Measurements from ENCODE around the gene CXCL5.

The CXCL5 gene

GRCh38 chr4:74039315-74039763 is 40.9 kb upstream of the CXCL5 start:
- TF ChIP-seq SUZ12 (IDR thresholded peaks at IDR 0.05; ENCODE audit: extremely low read depth, insufficient read depth, insufficient read length) (no peak), YY1 (IDR thresholded peaks at IDR 0.05; ENCODE audit: insufficient read depth, insufficient read length) (no peak), ZNF274 (IDR thresholded peaks at IDR 0.05; ENCODE audit: low read depth, low read length) (no peak)
- Histone ChIP-seq H3K27me3 (ENCODE audit: insufficient read depth, insufficient read length) (peaks cover 7% of the 10 kb centered on the region), H3K4me1 (ENCODE audit: insufficient read depth, insufficient read length) (no peaks in the 10 kb centered on the region), H3K9me3 (ENCODE audit: insufficient read depth, low read length) (no peaks in the 10 kb centered on the region), H3K4me3 (ENCODE audit: insufficient read length, low read depth) (peak overlapping the region; percentile 51), H3K36me3 (ENCODE audit: insufficient read depth, insufficient read length, low read length) (no peaks in the 10 kb centered on the region), H3K9ac (ENCODE audit: insufficient read length, low read depth) (peak overlapping the region; percentile 72)
- no peak for DNase-seq (ENCODE audit: low read depth, low spot score)

DNA sequence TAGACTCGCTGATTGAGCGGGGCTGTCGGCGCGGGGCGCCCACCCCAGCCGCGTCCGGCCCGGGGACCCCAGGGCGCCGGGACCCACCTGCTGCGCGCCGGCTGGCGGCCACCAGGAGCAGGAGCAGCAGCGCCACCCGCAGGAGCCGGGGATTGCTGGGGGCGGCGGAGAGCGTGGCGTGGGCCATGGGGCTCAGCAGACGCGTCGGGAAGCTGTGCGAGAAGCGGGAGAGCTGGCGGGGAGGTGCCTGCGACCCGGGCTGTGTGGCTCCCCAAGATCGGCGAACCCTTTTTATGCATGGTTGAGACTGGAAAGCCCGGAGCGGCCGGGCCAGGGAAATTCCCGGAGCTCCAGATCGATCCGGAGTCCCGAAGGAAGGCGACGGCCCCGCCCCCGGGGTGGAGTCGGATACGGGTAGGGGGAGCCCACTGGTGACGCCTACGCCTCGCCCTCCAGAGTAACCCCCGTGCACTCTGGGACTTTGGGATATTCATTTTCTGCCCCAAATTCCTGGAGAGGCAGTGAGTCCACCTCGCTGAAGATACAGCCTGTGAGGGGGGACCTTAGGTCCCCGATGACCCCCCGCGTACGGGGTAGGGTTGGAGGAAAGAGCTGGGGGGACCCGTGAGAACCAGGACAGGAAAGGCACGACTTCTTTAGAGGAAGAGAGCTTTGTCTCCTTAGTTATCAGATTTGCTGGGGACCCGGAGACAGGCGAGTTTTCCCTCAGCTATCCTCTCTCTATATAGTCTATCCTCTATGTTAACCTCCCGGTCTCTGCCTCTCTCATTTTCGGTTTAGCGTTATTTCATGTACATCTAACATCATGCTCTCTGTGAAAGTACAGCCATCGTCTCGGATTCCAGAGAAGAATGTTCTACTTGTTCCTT is 40.2 kb upstream of the CXCL5 start, which contains the start of gene CXCL3:
CXCL3 (minus strand) TSS at position 265 of the 890 bp plus-strand sequence; CDS start at position 187, 78 bp downstream.
- Histone ChIP-seq H3K36me3 (ENCODE audit: insufficient read depth, insufficient read length, low read length) (no peaks in the 10 kb centered on the region), H3K27me3 (ENCODE audit: insufficient read depth, insufficient read length) (peaks cover 7% of the 10 kb centered on the region), H3K9me3 (ENCODE audit: insufficient read depth, low read length) (no peaks in the 10 kb centered on the region), H3K9ac (ENCODE audit: insufficient read length, low read depth) (peak within 1 kb of the TSS; percentile 72), H3K4me3 (ENCODE audit: insufficient read length, low read depth) (peak within 1 kb of the TSS; percentile 51), H3K4me1 (ENCODE audit: insufficient read depth, insufficient read length) (no peaks in the 10 kb centered on the region)
- TF ChIP-seq SUZ12 (IDR thresholded peaks at IDR 0.05; ENCODE audit: extremely low read depth, insufficient read depth, insufficient read length) (no peak), ZNF274 (IDR thresholded peaks at IDR 0.05; ENCODE audit: low read depth, low read length) (no peak), YY1 (IDR thresholded peaks at IDR 0.05; ENCODE audit: insufficient read depth, insufficient read length) (no peak)
- no peak for DNase-seq (ENCODE audit: low read depth, low spot score)

DNA sequence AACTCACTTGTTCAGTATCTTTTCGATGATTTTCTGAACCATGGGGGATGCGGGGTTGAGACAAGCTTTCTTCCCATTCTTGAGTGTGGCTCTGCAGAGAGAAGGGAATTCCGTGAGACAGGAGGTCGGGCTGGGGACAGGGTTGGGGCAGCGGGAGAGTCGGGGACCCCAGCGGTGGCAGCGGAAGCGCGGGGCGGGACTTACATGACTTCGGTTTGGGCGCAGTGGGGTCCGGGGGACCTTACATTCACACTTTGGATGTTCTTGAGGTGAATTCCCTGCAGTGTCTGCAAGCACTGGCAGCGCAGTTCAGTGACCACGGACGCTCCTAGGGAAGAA is 39.6 kb upstream of the CXCL5 start:
- Histone ChIP-seq H3K36me3 (ENCODE audit: insufficient read depth, insufficient read length, low read length) (no peaks in the 10 kb centered on the region), H3K9ac (ENCODE audit: insufficient read length, low read depth) (peak overlapping the region; percentile 56), H3K4me1 (ENCODE audit: insufficient read depth, insufficient read length) (no peaks in the 10 kb centered on the region), H3K4me3 (ENCODE audit: insufficient read length, low read depth) (peak overlapping the region; percentile 51), H3K9me3 (ENCODE audit: insufficient read depth, low read length) (no peaks in the 10 kb centered on the region), H3K27me3 (ENCODE audit: insufficient read depth, insufficient read length) (peaks cover 7% of the 10 kb centered on the region)
- no peak for TF ChIP-seq SUZ12 (IDR thresholded peaks at IDR 0.05; ENCODE audit: extremely low read depth, insufficient read depth, insufficient read length)
- TF ChIP-seq YY1 (IDR thresholded peaks at IDR 0.05; ENCODE audit: insufficient read depth, insufficient read length), result no peak
- TF ChIP-seq ZNF274 (IDR thresholded peaks at IDR 0.05; ENCODE audit: low read depth, low read length), result no peak
- no peak for DNase-seq (ENCODE audit: low read depth, low spot score)

DNA sequence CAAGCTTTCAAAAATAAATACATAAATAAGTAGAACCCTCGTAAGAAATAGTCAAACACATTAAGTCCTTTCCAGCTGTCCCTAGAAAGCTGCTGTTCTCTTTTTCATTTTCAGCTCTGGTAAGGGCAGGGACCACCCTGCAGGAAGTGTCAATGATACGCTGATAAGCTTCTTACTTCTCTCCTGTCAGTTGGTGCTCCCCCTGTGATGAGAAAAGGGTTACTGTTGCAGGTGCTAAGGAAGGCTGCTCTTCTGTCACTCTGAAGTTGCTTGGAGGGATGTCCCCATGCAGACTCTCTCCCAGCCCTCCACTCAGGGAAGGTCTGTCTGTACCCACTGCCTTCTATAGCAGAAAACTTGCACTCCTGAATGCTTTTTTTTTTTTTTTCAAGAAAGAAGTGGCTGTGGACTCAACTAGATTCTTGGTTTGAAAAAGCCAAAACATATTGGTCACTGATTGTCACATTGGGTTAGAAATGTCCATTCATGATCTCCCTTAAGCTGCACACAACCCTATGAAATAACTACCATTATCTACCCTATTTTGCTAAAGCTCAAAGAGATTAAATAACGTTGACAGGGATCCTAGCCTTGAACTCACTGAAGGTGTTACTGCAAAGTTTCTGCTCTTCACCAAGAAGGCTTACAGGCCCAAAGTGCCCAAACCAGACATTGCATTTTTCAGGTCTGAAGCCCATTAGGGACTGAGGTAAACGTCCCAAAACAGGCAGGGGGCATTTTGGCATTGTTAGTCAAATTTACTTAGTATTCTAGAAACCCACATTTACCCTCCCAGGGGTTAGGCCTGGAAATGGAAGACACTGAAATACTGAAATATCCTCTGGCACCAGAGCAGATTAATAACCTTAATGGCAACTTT is 38.8 kb upstream of the CXCL5 start:
- TF ChIP-seq ZNF274 (IDR thresholded peaks at IDR 0.05; ENCODE audit: low read depth, low read length) (no peak), YY1 (IDR thresholded peaks at IDR 0.05; ENCODE audit: insufficient read depth, insufficient read length) (no peak)
- peaks cover 7% of the 10 kb centered on the region for H3K27me3 ChIP-seq (ENCODE audit: insufficient read depth, insufficient read length)
- no peaks in the 10 kb centered on the region for H3K4me1 ChIP-seq (ENCODE audit: insufficient read depth, insufficient read length)
- no peaks in the 10 kb centered on the region for H3K9me3 ChIP-seq (ENCODE audit: insufficient read depth, low read length)
- H3K9ac ChIP-seq (ENCODE audit: insufficient read length, low read depth), result no peak overlapping the region
- peak overlapping the region; percentile 51 for H3K4me3 ChIP-seq (ENCODE audit: insufficient read length, low read depth)
- DNase-seq (ENCODE audit: low read depth, low spot score), result no peak
- H3K36me3 ChIP-seq (ENCODE audit: insufficient read depth, insufficient read length, low read length), result no peaks in the 10 kb centered on the region

DNA sequence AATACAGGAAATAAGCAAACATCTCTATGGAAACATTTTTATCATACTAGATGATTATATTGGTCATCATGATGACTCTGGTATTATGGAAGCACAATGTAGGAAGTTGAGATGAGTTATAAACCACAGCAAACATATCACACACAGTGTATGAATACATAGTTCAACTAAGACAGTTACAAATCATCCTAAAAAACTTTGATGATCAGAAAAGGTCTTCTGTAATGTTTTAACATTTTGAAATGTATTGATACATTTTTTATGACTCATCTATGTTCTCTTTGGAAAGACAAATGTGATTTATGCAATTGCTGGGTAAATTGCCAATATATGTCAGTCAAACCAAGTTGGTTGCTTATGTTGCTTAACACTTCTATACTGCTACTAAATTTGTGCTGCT is 35.3 kb upstream of the CXCL5 start:
- no peak overlapping the region for H3K9ac ChIP-seq (ENCODE audit: insufficient read length, low read depth)
- no peaks in the 10 kb centered on the region for H3K36me3 ChIP-seq (ENCODE audit: insufficient read depth, insufficient read length, low read length)
- no peak for DNase-seq (ENCODE audit: low read depth, low spot score)
- H3K9me3 ChIP-seq (ENCODE audit: insufficient read depth, low read length), result no peaks in the 10 kb centered on the region
- H3K4me3 ChIP-seq (ENCODE audit: insufficient read length, low read depth), result no peak overlapping the region
- no peaks in the 10 kb centered on the region for H3K4me1 ChIP-seq (ENCODE audit: insufficient read depth, insufficient read length)
- TF ChIP-seq ZNF274 (IDR thresholded peaks at IDR 0.05; ENCODE audit: low read depth, low read length) (no peak), SUZ12 (IDR thresholded peaks at IDR 0.05; ENCODE audit: extremely low read depth, insufficient read depth, insufficient read length) (no peak), YY1 (IDR thresholded peaks at IDR 0.05; ENCODE audit: insufficient read depth, insufficient read length) (no peak)
- no peaks in the 10 kb centered on the region for H3K27me3 ChIP-seq (ENCODE audit: insufficient read depth, insufficient read length)

- Histone ChIP-seq H3K9me3 (ENCODE audit: insufficient read depth, low read length) (no peaks in the 10 kb centered on the region), H3K4me1 (ENCODE audit: insufficient read depth, insufficient read length) (no peaks in the 10 kb centered on the region), H3K27me3 (ENCODE audit: insufficient read depth, insufficient read length) (no peaks in the 10 kb centered on the region), H3K36me3 (ENCODE audit: insufficient read depth, insufficient read length, low read length) (no peaks in the 10 kb centered on the region), H3K9ac (ENCODE audit: insufficient read length, low read depth) (no peak overlapping the region), H3K4me3 (ENCODE audit: insufficient read length, low read depth) (no peak overlapping the region)
- DNase-seq (ENCODE audit: low read depth, low spot score), result no peak
- no peak for TF ChIP-seq YY1 (IDR thresholded peaks at IDR 0.05; ENCODE audit: insufficient read depth, insufficient read length)
- no peak for TF ChIP-seq SUZ12 (IDR thresholded peaks at IDR 0.05; ENCODE audit: extremely low read depth, insufficient read depth, insufficient read length)
- no peak for TF ChIP-seq ZNF274 (IDR thresholded peaks at IDR 0.05; ENCODE audit: low read depth, low read length)
Observed at GRCh38 chr4:74032064-74032463, 33.6 kb upstream of the CXCL5 start.

- H3K4me1 ChIP-seq (ENCODE audit: insufficient read depth, insufficient read length), result no peaks in the 10 kb centered on the region
- H3K27me3 ChIP-seq (ENCODE audit: insufficient read depth, insufficient read length), result no peaks in the 10 kb centered on the region
- H3K9me3 ChIP-seq (ENCODE audit: insufficient read depth, low read length), result no peaks in the 10 kb centered on the region
- H3K9ac ChIP-seq (ENCODE audit: insufficient read length, low read depth), result no peak overlapping the region
- H3K36me3 ChIP-seq (ENCODE audit: insufficient read depth, insufficient read length, low read length), result no peaks in the 10 kb centered on the region
- H3K4me3 ChIP-seq (ENCODE audit: insufficient read length, low read depth), result no peak overlapping the region
- DNase-seq (ENCODE audit: low read depth, low spot score), result no peak
- no peak for TF ChIP-seq YY1 (IDR thresholded peaks at IDR 0.05; ENCODE audit: insufficient read depth, insufficient read length)
- no peak for TF ChIP-seq ZNF274 (IDR thresholded peaks at IDR 0.05; ENCODE audit: low read depth, low read length)
- no peak for TF ChIP-seq SUZ12 (IDR thresholded peaks at IDR 0.05; ENCODE audit: extremely low read depth, insufficient read depth, insufficient read length)
Observed at GRCh38 chr4:74031576-74031975, 33.1 kb upstream of the CXCL5 start.

Measured in NT2/D1 (cell line).